GM12864 (cell line): ENCODE measurements around the gene FUCA2.

ENCODE experiments used
- DNase-seq: peaks from one replicate; pipeline ENCODE4 v3.0.0-alpha.2; 2011; ENCODE audit warnings: low read depth
- H3K4me3 ChIP-seq: 2 replicates; pipeline ENCODE4 v1.5.1; 2011; ENCODE audit warnings: mild to moderate bottlenecking, low read depth, low read length, control low read depth
- CTCF ChIP-seq: IDR thresholded peaks from 2 replicates; pipeline ENCODE4 v1.5.1; 2011; ENCODE audit warnings: low read depth, mild to moderate bottlenecking, moderate library complexity, low read length, control low read depth, inconsistent platforms; ENCODE audit errors: missing control alignments

FUCA2 gene

GRCh38 chr6:143527677-143528076 lies 16.2 kb upstream of the FUCA2 start:
- no peak for TF ChIP-seq CTCF
- H3K4me3 ChIP-seq, result no peak overlapping the region
- no peak for DNase-seq

- TF ChIP-seq CTCF, result no peak
- H3K4me3 ChIP-seq, result no peak overlapping the region
- DNase-seq, result no peak
Measured at GRCh38 chr6:143525356-143525755, 13.8 kb upstream of the FUCA2 start.

GRCh38 chr6:143522039-143522600 lies 10.6 kb upstream of the FUCA2 start:
- no peak for TF ChIP-seq CTCF
- DNase-seq, result no peak
- H3K4me3 ChIP-seq, result no peak overlapping the region

- no peak for DNase-seq
- no peak overlapping the region for H3K4me3 ChIP-seq
- TF ChIP-seq CTCF, result no peak
Measured at GRCh38 chr6:143517447-143517773, 5.9 kb upstream of the FUCA2 start.

GRCh38 chr6:143516690-143517446 lies 5.3 kb upstream of the FUCA2 start:
- TF ChIP-seq CTCF, result no peak
- H3K4me3 ChIP-seq, result no peak overlapping the region
- no peak for DNase-seq

GRCh38 chr6:143515766-143516355 lies 4.3 kb upstream of the FUCA2 start:
- no peak for DNase-seq
- no peak for TF ChIP-seq CTCF
- no peak overlapping the region for H3K4me3 ChIP-seq
